ENCODE results near the gene NHERF2. TPM values are rescaled to one million over a fixed set of nuclear protein-coding genes. Genes with fewer than 3 reads are reported as not detected.
A peak's percentile ranks its signal among the peaks of the same experiment; 100 is the strongest.

Gene NHERF2
- total and polyA plus RNA-seq, 9 of the 15 experiments (the other 6 are each of a cell fraction or from before 2014, with no cell fraction given) = 0.15 to 42.0 (median 12.5) TPM

- H3K36me3 ChIP-seq (ENCODE audit: control insufficient read depth, insufficient read depth, low read length) = peaks cover 66% of the 10 kb centered on the region; the same call in 2 of the 3 replicates
- no peak for ATAC-seq
- peaks cover 19% of the 10 kb centered on the region for H3K9me1 ChIP-seq (ENCODE audit: control insufficient read depth, insufficient read depth, low read length)
- H3K9ac ChIP-seq (ENCODE audit: insufficient read depth in 1 of 2, low read depth in 2 of 2, low read length in 2 of 2) = peak overlapping the region in 1 of 2 experiments; percentile 99; a peak in 2 of 4 replicates
- peaks cover 46% of the 10 kb centered on the region for H4K20me1 ChIP-seq (replicated peaks; ENCODE audit: control insufficient read depth, insufficient read depth, low read length)
- WGBS (ENCODE audit: insufficient coverage, low coverage, missing lambda C conversion rate) = 86% methylated on average over 7 of the region's 8 CpGs
- no peak for DNase-seq (ENCODE audit: extremely low read depth in 1 of 4, low spot score in 3 of 4)
- no peak overlapping the region for H2AFZ ChIP-seq (ENCODE audit: low read depth, low read length)
- no peaks in the 10 kb centered on the region for H3K9me3 ChIP-seq (replicated peaks; ENCODE audit: control insufficient read depth, insufficient read depth, low read depth, low read length)
- peaks cover 27 to 93% of the 10 kb centered on the region in 2 experiments for H3K4me1 ChIP-seq (replicated peaks in 1 of 2; ENCODE audit: control insufficient read depth in 2 of 2, insufficient read depth in 2 of 2, low read length in 2 of 2)
- no peak for FAIRE-seq
- no peak overlapping the region for H3K27ac ChIP-seq (ENCODE audit: extremely low read depth, low read depth, low read length)
- CTCF ChIA-PET (ENCODE audit: low intra/inter-chr PET ratio) = no interaction called here
- H3K4me2 ChIP-seq (ENCODE audit: insufficient read depth, low read length) = no peak overlapping the region
- no peaks in the 10 kb centered on the region for H3K27me3 ChIP-seq (ENCODE audit: control insufficient read depth in 2 of 2, insufficient read depth in 2 of 2, low read length in 2 of 2)
- no peak overlapping the region for H3K4me3 ChIP-seq
- TF ChIP-seq POLR2AphosphoS5 (IDR thresholded peaks at IDR 0.05; ENCODE audit: control insufficient read depth, insufficient read depth, low read depth, low read length) = 0 out of 2 replicates have a peak, but pooled peaks have one; percentile 1
- no peak for TF ChIP-seq CREB3L1 (IDR thresholded peaks at IDR 0.05; ENCODE audit: borderline replicate concordance, low read depth)
- intact Hi-C loops (cut with micrococcal nuclease) = no loop called here
- BruUV-seq (replicated peaks) = no TSS peak
- peaks cover 83% of the 10 kb centered on the region for H3K79me2 ChIP-seq (ENCODE audit: control insufficient read depth, insufficient read depth, low read length)
- in situ Hi-C loops (cut with MboI) = no loop called here
- POLR2A ChIA-PET = interaction anchor here (0.6 to 1.1 kb wide), 2 partner anchors 141 to 145 kb away, joined by 3 read pairs; no protein-coding TSS in a partner anchor
Measured at GRCh38 chr16:2006317-2006716, 20.4 kb upstream of the NHERF2 start.

Data from K562 (cell line).